ENCODE results near the gene ARHGAP42. TPM values are rescaled to one million over a fixed set of nuclear protein-coding genes. Genes with fewer than 3 reads are reported as not detected.

The ARHGAP42 gene
- total and polyA plus RNA-seq, 2 of the 4 experiments (the other 2 are of a cell fraction): 2.9 to 7.3 TPM

DNA sequence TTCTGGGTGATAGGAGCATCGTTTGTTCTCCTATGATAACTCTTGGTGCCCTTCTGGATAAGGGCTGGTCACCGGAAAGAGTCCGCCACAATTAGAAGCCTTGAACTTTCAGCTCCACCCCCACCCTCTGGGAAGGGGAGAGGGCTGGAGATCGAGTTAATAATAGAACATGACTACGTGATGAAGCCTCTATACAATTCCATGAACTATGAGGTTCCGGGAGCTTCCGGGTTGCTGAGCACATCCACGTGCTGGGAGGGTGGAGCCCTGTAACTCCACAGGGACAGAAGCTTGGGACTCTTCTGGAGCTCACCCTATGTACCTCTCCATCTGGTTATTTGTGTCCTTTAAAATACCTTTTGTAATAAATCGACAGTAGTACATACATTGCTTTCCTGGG is 40.3 kb downstream of the ARHGAP42 start:
- no peak overlapping the region for H3K23ac ChIP-seq (ENCODE audit: low read depth, low read length)
- no peak overlapping the region for H3K9ac ChIP-seq (ENCODE audit: low read depth, low read length)
- no peak overlapping the region for H3K4ac ChIP-seq (ENCODE audit: low read depth, low read length)
- dilution Hi-C loops (cut with HindIII; ENCODE audit: low sequenced_read_pairs, unreplicated experiment) (no loop called here), in situ Hi-C loops (cut with MboI; ENCODE audit: low sequenced_read_pairs) (no loop called here), intact Hi-C loops (cut with micrococcal nuclease) (no loop called here)
- peaks cover 2% of the 10 kb centered on the region; the same call in 1 of the 2 replicates for H3K4me1 ChIP-seq (ENCODE audit: control insufficient read depth, insufficient read depth, low read length)
- no peak overlapping the region for H3K56ac ChIP-seq (ENCODE audit: extremely low read depth, insufficient read depth, low read length)
- no peak overlapping the region for H2AK9ac ChIP-seq (replicated peaks; ENCODE audit: low read depth, low read length, poor library complexity)
- WGBS, 2 experiments (ENCODE audit: extremely low coverage in 2 of 2, insufficient read length in 1 of 2): no CpG with 5 or more reads among the region's 9 CpGs
- no TSS peak for BruUV-seq (replicated peaks)
- H2BK20ac ChIP-seq (ENCODE audit: low read depth, low read length): no peak overlapping the region
- H3K4me3 ChIP-seq (ENCODE audit: insufficient read depth, low read depth, low read length): no peak overlapping the region
- H4K20me1 ChIP-seq (ENCODE audit: insufficient read depth, low read length): no peaks in the 10 kb centered on the region
- no peak overlapping the region for H3K18ac ChIP-seq (ENCODE audit: low read depth, low read length)
- 0 out of 2 replicates have a peak overlapping the region, but pooled peaks have one; percentile 15 for H3K14ac ChIP-seq (replicated peaks; ENCODE audit: low read depth, low read length)
- ATAC-seq (ENCODE audit: low read depth): no peak
- 0 out of 2 replicates have a peak, but pooled peaks cover 3% of the 10 kb centered on the region for H3K9me1 ChIP-seq (ENCODE audit: insufficient read depth, low read length)
- ChIA-PET POLR2A (ENCODE audit: unreplicated experiment) (no interaction called here), CTCF (no interaction called here)
- H3K27ac ChIP-seq (ENCODE audit: insufficient read depth, low read length): no peak overlapping the region
- no peak overlapping the region for H2BK5ac ChIP-seq (ENCODE audit: low read depth, low read length, poor library complexity, severe bottlenecking)
- H2AFZ ChIP-seq (replicated peaks; ENCODE audit: low read length, poor library complexity): no peak overlapping the region
- no peak overlapping the region for H4K91ac ChIP-seq (ENCODE audit: insufficient read depth, low read depth, low read length)
- no peak overlapping the region for H4K8ac ChIP-seq (ENCODE audit: low read depth in 2 of 2, low read length in 2 of 2)
- no peak overlapping the region for H3K4me2 ChIP-seq (ENCODE audit: low read depth, low read length)
- H3K9me3 ChIP-seq (ENCODE audit: control insufficient read depth, insufficient read depth, low read length): no peaks in the 10 kb centered on the region
- DNase-seq: no peak
- H2BK120ac ChIP-seq (ENCODE audit: low read depth, low read length): no peak overlapping the region
- no peak overlapping the region for H2AK5ac ChIP-seq (ENCODE audit: low read depth, low read length)
- H3K36me3 ChIP-seq (ENCODE audit: control insufficient read depth, insufficient read depth, low read length): no peaks in the 10 kb centered on the region
- peaks cover 7 to 23% of the 10 kb centered on the region in 2 experiments for H3K79me1 ChIP-seq (ENCODE audit: low read depth in 1 of 2, low read length in 2 of 2)
- no peaks in the 10 kb centered on the region for H3K27me3 ChIP-seq (ENCODE audit: control insufficient read depth, insufficient read depth, low read length)
- TF ChIP-seq MAFK (IDR thresholded peaks at IDR 0.05; ENCODE audit: low read depth, low read length): no peak
- TF ChIP-seq, protein P1, sequence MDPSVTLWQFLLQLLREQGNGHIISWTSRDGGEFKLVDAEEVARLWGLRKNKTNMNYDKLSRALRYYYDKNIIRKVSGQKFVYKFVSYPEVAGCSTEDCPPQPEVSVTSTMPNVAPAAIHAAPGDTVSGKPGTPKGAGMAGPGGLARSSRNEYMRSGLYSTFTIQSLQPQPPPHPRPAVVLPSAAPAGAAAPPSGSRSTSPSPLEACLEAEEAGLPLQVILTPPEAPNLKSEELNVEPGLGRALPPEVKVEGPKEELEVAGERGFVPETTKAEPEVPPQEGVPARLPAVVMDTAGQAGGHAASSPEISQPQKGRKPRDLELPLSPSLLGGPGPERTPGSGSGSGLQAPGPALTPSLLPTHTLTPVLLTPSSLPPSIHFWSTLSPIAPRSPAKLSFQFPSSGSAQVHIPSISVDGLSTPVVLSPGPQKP (IDR thresholded peaks at IDR 0.05; ENCODE audit: borderline replicate concordance, low read depth, low read length): no peak
- no peak for TF ChIP-seq BHLHE40 (IDR thresholded peaks at IDR 0.05; ENCODE audit: low read depth, low read length)
- no peak for TF ChIP-seq SMC3 (IDR thresholded peaks at IDR 0.05; ENCODE audit: low read depth, low read length)
- no peak overlapping the region for H2BK15ac ChIP-seq (ENCODE audit: low read depth, low read length)
- H4K5ac ChIP-seq (ENCODE audit: low read depth, low read length): no peak overlapping the region

All from IMR-90 (cell line).